Left ventricle myocardium superior (tissue), 1 donor: Measurements from ENCODE around the gene ABCB8. TPM values are rescaled to one million over a fixed set of nuclear protein-coding genes. Genes with fewer than 3 reads are reported as not detected.

Source experiments
- ATAC-seq: fragments of 200-7000 bp; cut with Tn5 transposase; one replicate; pipeline ENCODE4 v1.9.1; 2020; ENCODE audit warnings: mild to moderate bottlenecking, moderate library complexity
- DNase-seq: peaks from one replicate; pipeline ENCODE4 v3.0.0-alpha.2; 2020
- intact Hi-C: fragments of 100-400 bp; cut with micrococcal nuclease; formaldehyde crosslinking; loops from one replicate; pipeline ENCODE4 v1.11.0; 2022
- total RNA-seq: library from RNA; stranded (reverse); fragmentation: NEBNext Ultra II Directional; extraction: Animal tissue kit (Norgen Biotek cat#: 25700); gene quantifications from one replicate; pipeline ENCODE4 v1.2.1, GENCODE V29; 2021
- donor health status: DM: no; HTN: yes; CAD: no; lungs with severe emphysema.

ABCB8 gene
- total RNA-seq, 1 donor from 2014 or later: 29.7 TPM

- intact Hi-C loops: no loop called here
- no peak for ATAC-seq
- no peak for DNase-seq
Measured at GRCh38 chr7:151047976-151048815, 19.9 kb downstream of the ABCB8 start, which contains the start of gene ASIC3. TSS of gene ASIC3 (plus strand) at chr7:151048531. CDS start at chr7:151048886, 355 bp downstream.

GRCh38 chr7:151048911-151049463 lies 20.7 kb downstream of the ABCB8 start:
- intact Hi-C loops: no loop called here
- ATAC-seq (no peak), DNase-seq (no peak)

- peak; percentile 73 for ATAC-seq
Measured at GRCh38 chr7:151051108-151051507, 22.9 kb downstream of the ABCB8 start.

GRCh38 chr7:151053096-151053495 lies 24.8 kb downstream of the ABCB8 start:
- DNase-seq (no peak), ATAC-seq (no peak)
- intact Hi-C loops: no loop called here

More at GRCh38 chr7:151051108-151051507, 22.9 kb downstream of the ABCB8 start:
- peak; percentile 78 for DNase-seq
- intact Hi-C loops: no loop called here

- no peak for DNase-seq
- intact Hi-C loops: no loop called here
- no peak for ATAC-seq
Measured at GRCh38 chr7:151053751-151054150, 25.5 kb downstream of the ABCB8 start.

GRCh38 chr7:151056283-151056665 lies 28.0 kb downstream of the ABCB8 start:
- ATAC-seq (no peak), DNase-seq (no peak)
- intact Hi-C loops: no loop called here

GRCh38 chr7:151056666-151057505 lies 28.6 kb downstream of the ABCB8 start:
- intact Hi-C loops: no loop called here
- no peak for ATAC-seq
- no peak for DNase-seq

- peak; percentile 0 for ATAC-seq
- intact Hi-C loops: no loop called here
- no peak for DNase-seq
Measured at GRCh38 chr7:151057506-151057988, 29.3 kb downstream of the ABCB8 start, which contains the start of gene CDK5. TSS of gene CDK5 (minus strand) at chr7:151057897. CDS start at chr7:151057848, 49 bp downstream.

GRCh38 chr7:151057989-151058780 lies 29.9 kb downstream of the ABCB8 start:
- peak; percentile 99 for DNase-seq
- peak; percentile 85 for ATAC-seq
- intact Hi-C loops: no loop called here

- ATAC-seq (no peak), DNase-seq (no peak)
- intact Hi-C loops: no loop called here
Measured at GRCh38 chr7:151058781-151059366, 30.6 kb downstream of the ABCB8 start.

GRCh38 chr7:151059367-151060112 lies 31.3 kb downstream of the ABCB8 start, which contains the start of gene SLC4A2:
TSS of gene SLC4A2 (plus strand) at chr7:151059589. CDS start at chr7:151061988, 2,399 bp downstream.
- ATAC-seq: peak; percentile 69
- intact Hi-C loops: no loop called here
- peak; percentile 92 for DNase-seq

- DNase-seq (no peak), ATAC-seq (no peak)
- intact Hi-C loops: no loop called here
Measured at GRCh38 chr7:151060113-151060415, 31.8 kb downstream of the ABCB8 start.

- ATAC-seq (no peak), DNase-seq (no peak)
- intact Hi-C loops: no loop called here
Measured at GRCh38 chr7:151060416-151061212, 32.4 kb downstream of the ABCB8 start.

GRCh38 chr7:151061213-151062110 lies 33.2 kb downstream of the ABCB8 start:
- intact Hi-C loops: no loop called here
- ATAC-seq (no peak), DNase-seq (no peak)

GRCh38 chr7:151062111-151062398 lies 33.8 kb downstream of the ABCB8 start:
- no peak for ATAC-seq
- intact Hi-C loops: no loop called here
- no peak for DNase-seq
